Kidney glomerular epithelial cell (primary cell): Measurements from ENCODE around the gene ZNF253.
"Not testable (repeated sequence)": the region's sequence is repeated elsewhere in the genome, so short reads cannot be mapped to it uniquely, and the experiment has no call there.

ENCODE experiments used
- DNase-seq: peaks from one replicate; lab custom pipeline; 2025; lab: John Stamatoyannopoulos, UW

The ZNF253 gene

DNA sequence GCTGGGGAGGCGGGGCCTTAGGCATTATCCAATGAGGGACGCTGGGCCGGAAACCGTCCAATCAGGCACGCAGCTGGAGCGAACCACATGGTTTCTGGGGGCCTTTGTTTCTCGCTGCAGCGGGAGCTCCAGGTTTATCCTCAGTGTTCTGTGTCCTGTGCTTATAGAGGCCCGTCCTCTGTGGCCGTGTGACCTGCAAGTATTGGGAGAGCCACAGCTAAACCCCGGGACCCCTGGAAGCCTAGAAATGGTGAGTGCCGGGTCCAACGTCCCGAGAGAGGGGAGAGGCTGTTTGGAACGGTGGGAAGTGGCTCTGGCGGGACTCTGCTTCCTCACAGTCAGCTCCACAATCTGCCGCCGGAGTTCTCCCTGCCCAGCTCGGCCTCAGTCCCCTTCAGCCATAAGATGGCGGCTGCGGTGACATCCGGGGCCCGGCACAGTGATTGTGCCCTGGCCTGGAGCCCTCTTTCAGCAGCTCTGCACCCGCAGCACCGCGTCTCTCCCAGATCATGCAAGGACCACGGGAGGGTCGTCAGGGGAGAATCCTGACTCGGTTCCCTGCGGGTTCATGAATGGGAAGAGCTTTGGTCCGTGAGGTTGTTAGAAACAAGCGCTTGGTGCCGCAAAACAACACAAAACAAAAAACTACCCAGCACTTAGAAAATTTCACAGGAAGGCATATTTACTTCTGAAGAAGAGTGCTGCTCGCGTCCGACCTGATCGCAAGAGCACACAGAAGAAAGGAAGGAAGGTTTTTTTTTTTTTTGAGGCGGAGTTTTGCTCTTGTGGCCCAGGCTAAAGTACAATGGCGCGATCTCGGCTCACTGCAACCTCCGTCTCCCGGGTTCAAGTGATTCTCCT is at the start of gene ZNF253:
Gene ZNF253 (plus strand): TSS at position 133 of the 861 bp plus-strand sequence. CDS start 115 bp downstream, at position 248.
- peak; percentile 87 for DNase-seq

DNA sequence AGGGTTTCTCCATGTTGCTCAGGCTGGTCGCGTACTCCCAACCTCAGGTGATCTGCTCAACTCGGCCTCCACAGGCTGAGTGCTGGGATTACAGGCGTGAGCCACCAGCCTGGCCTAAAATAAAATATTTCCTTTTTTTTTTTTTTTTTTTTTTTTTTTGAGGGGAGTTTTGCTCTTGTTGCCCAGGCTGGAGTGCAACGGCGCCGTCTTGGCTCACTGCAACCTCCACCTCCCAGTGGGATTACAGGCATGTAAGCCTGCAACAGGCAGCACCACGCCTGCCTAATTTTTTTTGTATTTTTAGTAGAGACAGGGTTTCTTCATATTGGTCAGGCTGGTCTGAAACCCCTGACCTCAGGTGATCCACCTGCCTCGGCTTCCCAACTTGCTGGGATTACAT is 49.0 kb upstream of the ZNF253 start:
- no peak for DNase-seq

DNA sequence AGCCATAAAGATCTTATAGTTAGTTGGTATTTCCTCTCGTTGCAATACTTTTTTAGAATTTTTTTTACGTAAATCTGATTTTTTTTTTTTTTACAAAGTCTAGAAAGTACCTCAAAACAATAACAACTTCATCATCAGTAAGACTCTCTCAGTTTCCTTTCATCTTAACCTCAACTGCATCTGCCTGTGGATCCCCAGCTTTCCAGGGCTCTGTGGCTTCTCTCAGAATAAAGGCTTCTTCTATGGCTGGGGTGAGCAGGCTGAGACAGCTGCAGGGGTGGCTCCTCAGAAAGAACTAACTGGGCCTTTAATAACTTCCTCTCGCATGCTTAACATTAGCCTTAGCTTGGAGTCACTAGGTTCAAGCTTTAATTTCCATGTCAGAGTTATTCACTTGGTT is 48.3 kb upstream of the ZNF253 start:
- DNase-seq, result no peak

DNA sequence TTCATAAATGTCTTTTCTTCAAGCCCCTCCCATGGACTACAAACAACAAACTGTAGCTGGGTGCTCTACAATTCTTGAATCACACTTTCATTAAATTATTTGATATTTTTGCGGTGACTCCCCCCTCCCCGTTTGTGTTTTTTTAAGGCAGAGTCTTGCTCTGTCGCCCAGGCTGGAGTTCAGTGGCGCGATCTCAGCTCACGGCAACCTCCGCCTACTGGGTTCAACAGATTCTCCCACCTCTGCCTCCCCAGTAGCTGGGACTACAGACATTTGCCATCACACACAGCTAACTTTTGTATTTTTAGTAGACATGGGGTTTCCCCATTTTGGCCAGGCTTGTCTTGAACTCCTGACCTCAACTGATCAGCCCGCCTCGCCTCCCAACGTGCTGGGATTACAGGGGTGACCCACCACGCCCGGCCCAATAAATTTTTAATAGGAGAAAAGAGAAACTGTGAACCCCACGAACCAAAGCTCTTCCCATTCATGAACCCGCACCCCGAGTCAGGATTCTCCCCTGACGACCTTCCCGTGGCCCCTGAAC is 44.8 kb upstream of the ZNF253 start:
- DNase-seq, result no peak

DNA sequence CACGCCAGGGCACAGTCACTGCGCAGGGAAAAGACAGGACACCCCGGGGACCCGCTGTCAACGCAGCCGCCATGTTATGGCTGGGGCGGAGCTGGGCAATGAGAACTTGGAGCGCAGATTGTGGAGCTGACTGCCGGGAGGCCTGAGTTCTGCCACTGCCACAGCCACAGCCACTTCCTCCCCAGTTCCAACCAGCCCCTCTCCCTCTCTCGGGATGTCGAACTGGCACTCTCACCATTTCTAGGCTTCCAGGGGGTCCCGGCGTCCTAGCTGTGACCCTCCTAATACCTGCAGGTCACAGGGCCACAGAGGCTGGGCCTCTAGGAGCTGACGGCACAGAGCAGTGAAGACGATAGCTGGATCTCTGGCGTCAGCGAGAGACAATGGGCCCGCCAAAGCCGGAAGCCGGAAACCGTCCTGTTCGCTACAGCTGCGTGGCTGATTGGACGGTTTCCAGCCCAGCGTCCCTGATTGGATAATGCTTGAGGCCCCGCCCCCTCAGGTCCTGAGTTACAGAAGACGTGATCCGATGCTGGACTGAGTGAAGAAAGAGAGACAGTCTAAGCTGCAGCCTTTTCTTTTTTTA is 44.2 kb upstream of the ZNF253 start, which contains the start of gene ZNF506:
Gene ZNF506 (minus strand): TSS at position 385 of the 586 bp plus-strand sequence. CDS start 147 bp downstream, at position 238.
- DNase-seq, result peak; percentile 72

DNA sequence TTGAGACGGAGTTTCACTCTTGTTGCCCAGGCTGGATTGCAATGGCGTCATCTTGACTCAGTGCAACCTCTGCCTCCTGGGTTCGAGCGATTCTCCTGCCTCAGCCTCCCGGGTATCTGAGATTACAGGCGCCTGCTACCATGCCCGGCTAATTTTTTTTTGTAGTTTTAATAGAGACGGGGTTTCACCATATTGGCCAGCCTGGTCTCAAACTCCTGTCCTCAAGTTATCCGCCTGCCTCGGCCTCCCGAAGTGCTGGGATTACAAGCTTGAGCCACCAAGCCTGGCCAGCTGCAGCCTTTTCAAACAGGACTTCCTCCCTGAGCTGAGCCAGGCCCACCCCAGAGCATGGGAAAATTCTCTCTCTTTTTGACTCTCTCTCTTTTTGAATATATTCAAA is 43.7 kb upstream of the ZNF253 start:
- DNase-seq, result not testable (repeated sequence)

DNA sequence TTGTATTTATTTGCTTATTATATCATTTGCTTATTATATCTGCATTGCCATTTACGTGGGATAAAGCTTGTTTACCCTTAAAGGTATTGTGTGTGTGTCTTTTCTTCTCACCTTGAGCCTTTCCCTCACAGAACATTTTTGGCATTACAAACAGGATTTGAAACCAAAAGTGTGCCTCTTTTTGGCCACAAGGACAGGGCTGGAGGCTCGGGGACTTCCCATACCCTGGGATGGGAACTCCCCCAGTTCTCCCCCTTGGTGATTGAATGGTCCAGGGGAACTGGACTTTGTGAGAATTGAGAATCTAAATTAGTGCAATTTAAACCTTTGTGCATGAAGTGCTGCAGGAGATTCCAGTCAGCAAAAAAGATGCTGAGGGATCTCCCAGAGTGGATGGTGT is 41.8 kb upstream of the ZNF253 start:
- no peak for DNase-seq

DNA sequence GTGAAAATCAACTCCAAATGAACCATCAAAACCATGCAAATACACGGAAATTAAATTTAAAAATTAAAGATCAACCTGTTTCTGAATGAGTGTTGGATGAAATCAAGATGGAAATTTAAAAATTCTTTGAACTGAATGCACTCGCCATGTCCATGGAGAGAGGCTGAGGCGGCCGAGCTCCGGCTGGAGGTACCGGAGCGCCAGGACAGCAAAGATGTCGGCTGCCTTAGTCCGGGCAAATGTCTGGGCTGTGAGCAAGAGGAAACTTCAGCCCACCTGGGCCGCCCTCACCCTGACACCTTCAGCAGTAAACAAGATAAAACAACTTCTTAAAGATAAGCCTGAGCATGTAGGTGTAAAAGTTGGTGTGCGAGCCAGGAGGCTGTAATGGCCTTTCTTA is 38.8 kb upstream of the ZNF253 start:
- no peak for DNase-seq

DNA sequence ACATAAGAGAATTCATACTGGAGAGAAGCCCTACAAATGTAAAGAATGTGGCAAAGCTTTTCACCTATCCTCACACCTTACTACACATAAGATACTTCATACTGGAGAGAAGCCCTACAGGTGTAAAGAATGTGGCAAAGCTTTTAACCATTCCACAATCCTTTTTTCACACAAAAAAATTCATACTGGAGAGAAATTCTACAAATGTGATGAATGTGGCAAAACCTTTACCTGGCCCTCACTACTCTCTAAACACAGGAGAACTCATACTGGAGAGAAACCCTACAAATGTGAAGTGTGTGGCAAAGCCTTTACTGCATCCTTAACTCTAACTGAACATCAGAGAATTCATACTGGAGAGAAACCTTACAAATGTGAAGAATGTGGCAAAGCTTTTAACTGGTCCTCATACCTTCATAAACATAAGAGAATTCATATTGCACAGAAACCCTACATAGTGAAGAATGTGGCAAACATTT is 30.1 kb upstream of the ZNF253 start:
- DNase-seq, result no peak

DNA sequence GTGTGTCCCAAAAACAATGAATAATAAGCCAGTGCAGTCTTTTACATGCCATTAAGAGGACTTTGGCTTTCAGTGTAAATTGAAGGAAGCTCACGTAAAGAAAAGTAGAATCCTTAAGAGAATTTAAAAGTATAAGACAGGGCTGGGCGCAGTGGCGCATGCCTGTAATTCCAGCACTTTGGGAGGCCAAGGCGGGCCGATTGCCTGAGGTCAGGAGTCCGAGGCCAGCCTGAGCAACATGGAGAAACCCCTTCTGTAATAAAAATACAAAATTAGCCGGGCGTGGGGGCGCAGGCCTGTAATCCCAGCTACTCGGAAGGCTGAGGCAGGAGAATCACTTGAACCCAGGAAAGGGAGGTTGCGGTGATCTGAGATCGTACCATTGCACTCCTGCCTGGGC is 17.9 kb upstream of the ZNF253 start:
- no peak for DNase-seq

DNA sequence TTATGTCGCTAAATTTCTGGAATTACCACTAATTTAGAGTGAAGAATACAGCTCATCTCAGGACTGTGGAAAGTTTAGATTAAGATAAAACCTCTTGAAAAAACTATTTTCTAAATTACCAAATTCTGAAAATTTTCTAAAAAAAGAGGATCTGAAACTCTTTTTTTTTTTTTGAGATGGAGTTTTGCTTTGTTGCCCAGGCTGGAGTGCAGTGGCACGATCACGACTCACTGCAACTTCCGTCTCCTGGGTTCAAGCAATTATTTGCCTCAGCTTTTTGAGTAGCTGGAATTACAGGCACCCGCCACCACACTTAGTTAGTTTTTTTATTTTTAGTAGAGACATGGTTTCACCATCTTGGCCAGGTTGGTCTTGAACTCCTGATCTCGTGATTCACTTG is 16.6 kb upstream of the ZNF253 start:
- DNase-seq, result no peak

DNA sequence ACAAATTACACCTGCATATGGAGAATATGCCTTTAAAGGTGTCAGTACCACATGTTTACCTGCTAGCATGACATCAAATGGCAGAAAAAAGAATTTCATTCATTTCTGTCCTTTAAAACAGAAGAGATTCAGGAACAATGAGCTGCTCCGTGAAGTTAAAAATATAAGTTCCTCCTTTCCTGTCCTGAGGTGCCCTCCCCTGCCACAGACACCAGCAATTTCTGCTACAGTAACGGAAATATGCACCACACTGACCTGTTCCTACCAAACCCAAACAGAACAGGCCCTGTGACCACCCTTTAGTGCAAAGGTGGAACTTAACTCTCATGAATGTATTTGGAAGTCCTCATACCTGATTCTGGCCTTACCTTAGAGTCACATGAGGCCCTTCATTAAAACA is 13.9 kb upstream of the ZNF253 start:
- not testable (repeated sequence) for DNase-seq

DNA sequence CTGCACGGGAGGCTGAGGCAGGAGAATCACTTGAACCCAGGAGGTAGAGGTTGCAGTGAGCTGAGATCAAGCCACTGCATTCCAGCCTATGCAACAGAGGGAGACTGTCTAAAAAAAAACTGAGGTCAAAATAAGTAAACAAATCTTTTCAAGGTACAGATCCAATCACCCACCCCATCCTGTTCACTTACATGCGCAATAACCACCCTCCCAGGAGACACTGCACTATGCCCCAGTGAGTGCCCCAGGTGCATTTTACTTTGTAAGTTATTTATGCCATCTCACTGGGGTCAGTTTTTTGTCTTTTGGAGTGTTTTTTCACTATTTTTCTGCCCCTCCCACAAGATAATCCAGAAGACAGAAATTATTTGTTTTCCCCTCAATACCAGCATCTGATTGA is 6.9 kb upstream of the ZNF253 start:
- no peak for DNase-seq

DNA sequence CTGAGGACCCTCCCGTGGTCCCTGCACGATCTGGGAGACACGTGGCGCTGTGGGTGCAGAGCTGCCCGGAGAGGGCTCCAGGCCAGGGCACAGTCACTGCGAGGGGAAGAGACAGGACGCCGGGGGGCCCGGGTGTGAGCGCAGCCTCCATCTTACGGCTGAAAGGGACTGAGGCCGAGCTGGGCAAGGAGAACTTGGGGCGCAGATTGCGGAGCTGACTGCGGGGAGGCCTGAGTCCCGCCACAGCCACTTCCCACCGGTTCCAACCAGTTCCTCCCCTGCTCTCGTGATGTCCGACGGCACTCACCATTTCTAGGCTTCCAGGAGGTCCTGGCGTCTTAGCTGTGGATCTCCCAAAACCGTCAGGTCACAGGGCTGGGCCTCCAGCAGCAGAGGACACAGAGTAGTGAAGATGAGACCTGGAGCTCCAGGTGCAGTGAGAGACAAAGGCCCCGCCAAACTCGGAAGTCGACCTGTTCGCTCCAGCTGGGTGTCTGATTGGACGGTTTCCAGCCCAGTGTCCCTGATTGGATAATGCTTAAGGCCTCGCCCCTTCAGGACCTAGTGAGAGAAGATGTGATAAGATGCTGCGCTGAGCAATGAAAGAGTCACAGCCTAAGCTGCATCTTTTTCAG is 4.8 kb upstream of the ZNF253 start:
- DNase-seq, result no peak

DNA sequence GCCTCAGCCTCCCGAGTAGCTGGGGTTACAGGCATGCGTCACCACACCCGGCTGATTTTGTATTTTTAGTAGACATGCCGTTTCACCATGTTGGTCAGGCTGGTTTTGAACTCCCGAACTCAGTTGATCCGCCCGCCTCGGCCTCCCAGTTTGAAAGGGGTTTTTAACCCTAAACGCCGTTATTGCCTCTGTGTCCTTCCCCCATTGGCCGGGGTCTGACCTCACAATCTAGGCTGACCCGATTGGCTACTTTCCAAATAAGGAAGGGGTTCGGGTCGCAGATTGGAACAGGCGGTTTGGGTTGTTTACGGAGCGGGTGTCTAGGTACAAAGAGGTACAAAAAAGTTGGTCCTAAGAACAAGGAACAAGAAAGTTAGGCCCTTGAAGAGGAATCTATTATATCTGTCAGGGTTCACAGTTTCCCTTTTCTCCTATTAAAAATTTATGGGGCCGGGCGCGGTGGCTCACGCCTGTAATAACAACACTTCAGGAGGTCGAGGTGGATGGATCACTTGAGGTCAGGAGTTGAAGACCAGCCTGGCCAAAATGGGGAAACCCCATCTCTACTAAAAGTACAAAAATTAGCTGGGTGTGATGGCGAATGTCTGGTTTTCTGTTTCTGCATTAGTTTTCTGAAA is 1.0 kb downstream of the ZNF253 start:
- no peak for DNase-seq

DNA sequence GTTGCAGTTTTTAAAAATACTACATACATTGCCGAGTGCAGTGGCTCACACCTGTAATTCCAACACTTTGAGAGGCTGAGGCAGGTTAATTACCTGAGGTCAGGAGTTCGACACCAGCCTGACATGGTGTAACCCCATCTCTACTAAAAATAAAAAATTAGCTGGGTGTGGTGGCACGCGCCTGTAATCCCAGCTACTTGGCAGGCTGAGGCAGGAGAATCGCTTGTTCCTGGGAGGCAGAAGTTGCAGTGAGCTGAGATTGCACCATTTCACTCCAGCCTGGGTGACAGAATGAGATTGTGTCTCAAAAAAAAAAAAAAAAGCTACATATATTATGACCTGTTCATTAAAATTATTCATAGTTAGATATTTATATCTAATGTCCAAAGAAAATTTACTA is 4.4 kb downstream of the ZNF253 start:
- not testable (repeated sequence) for DNase-seq

DNA sequence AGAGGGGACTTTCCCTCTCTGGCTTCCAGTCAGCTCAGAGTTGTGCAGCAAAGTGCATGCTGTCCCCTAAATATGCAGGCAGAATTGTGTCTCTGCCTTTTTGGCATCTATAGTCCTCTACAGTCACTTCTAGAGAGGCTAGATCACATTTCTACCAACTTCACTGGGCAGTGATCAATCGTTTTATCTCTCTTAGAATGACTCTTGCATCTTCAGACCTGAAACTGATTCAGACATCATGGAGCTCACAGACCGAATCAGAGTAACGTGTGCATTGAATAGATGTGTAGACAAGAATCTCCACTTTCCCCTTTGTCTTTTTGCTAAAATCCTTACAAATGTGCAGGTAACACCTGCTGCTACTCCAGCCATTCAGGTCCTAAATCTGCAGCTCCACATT is 6.2 kb downstream of the ZNF253 start:
- DNase-seq, result no peak

DNA sequence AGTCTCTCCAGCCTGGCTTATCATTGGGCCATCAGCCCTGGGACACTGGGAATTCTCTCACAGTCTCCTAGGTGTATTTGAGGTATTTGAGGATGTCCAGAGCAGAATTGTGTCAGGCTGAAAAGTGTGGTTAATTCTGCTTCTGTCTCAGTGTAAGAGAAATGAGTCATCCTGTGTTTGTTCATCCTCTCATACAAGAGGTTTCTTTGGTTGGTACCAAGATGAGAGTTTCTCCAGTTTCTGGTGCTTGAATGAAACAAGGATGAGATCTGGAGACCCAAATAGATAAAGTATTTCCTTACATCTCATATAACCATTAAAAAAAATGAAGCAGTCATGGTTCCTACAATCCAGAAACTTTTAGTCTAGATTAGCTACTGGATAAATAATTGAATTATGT is 7.7 kb downstream of the ZNF253 start:
- DNase-seq, result no peak

DNA sequence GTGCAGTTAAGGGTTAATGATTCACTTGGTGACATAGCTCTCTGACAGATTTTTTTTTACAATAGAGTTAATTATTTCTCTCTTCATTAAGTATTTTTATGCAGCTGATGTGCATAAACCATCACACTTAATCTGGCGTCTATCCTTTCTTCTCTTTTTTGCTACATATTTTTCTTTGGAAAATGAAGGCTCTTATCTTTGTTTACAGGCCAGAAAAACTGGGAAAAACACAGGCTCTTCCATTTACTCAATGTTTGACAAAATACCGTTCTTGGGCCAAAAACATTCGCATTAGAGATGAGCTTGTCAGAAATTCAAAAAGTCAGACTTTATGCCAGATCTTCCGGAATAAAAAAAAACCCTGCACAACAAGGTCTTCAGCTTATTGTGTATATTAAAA is 12.0 kb downstream of the ZNF253 start:
- DNase-seq, result no peak

DNA sequence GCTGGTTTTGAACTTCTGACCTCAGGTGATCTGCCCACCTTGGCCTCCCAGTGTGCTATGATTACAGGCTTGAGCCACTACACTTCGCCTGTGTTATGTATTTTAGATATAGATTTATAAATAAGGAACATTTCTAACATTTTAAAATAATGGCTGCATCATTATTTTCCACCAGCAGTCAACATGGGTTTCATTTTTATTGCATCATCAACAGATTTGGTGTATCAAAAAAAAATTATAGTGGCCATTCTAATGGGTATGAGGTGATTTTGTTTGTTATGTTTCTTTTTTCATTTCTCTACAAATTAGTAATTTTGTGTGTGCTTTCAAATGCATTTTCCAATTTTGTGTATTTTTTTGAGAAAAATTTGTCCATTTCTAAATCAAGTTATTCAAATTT is 18.9 kb downstream of the ZNF253 start:
- no peak for DNase-seq

DNA sequence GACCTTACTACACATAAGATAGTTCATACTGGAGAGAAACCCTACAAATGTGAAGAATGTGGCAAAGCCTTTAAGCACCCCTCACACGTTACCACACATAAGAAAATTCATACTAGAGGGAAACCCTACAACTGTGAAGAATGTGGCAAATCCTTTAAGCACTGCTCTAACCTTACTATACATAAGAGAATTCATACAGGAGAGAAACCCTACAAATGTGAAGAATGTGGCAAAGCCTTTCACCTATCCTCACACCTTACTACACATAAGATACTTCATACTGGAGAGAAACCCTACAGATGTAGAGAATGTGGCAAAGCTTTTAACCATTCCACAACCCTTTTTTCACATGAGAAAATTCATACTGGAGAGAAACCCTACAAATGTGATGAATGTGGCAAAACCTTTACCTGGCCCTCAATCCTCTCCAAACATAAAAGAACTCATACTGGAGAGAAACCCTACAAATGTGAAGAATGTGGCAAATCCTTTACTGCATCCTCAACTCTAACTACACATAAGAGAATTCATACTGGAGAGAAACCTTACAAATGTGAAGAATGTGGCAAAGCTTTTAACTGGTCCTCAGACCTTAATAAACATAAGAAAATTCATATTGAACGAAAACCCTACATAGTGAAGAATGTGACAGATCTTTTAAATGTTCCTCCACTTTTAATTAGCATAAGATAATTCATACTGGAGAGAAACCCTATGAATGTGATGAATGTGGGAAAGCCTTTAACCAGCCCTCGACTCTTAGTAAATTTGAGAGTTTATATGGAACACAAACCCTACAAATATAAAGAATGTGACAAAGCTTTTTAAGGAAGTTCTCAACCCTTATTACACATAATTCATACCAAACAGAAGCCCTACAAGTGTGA is 26.6 kb downstream of the ZNF253 start:
- DNase-seq, result not testable (repeated sequence)
